ENCODE measurements around the gene FAM200A.

DNA sequence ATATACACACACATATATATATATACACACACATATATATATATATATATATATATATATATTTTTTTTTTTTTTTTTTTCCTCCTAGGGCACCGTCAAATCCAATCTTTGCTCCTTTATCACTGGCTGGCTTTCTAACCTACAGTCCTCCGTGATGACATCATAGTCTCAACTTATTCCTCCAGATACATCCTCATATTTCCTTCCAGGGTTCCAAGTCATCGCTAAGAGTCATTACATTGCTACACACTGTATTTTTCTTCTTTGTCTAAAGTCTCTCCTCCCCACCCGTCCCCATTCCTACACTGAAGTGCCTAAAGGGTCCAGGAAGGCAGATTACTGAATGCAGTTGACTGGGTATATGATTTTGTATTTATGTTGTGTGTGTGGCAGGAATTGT is 1.1 kb upstream of the FAM200A start:
- TF ChIP-seq, protein P1, sequence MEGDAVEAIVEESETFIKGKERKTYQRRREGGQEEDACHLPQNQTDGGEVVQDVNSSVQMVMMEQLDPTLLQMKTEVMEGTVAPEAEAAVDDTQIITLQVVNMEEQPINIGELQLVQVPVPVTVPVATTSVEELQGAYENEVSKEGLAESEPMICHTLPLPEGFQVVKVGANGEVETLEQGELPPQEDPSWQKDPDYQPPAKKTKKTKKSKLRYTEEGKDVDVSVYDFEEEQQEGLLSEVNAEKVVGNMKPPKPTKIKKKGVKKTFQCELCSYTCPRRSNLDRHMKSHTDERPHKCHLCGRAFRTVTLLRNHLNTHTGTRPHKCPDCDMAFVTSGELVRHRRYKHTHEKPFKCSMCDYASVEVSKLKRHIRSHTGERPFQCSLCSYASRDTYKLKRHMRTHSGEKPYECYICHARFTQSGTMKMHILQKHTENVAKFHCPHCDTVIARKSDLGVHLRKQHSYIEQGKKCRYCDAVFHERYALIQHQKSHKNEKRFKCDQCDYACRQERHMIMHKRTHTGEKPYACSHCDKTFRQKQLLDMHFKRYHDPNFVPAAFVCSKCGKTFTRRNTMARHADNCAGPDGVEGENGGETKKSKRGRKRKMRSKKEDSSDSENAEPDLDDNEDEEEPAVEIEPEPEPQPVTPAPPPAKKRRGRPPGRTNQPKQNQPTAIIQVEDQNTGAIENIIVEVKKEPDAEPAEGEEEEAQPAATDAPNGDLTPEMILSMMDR (conservative IDR thresholded peaks at IDR 0.05; ENCODE audit: low read depth in 2 of 2): no peak
- TF ChIP-seq EZH2 (IDR thresholded peaks at IDR 0.05; ENCODE audit: low read depth, unreplicated experiment) (no peak), CREB1 (CRISPR knock-in tag; IDR thresholded peaks at IDR 0.05; ENCODE audit: low read depth) (no peak), POLR2AphosphoS5 (IDR thresholded peaks at IDR 0.05; ENCODE audit: low read depth) (no peak), EZH2phosphoT487 (IDR thresholded peaks at IDR 0.05; ENCODE audit: unreplicated experiment) (no peak), JUNB (IDR thresholded peaks at IDR 0.05; ENCODE audit: unreplicated experiment) (no peak), ZNF114 (CRISPR knock-in tag; IDR thresholded peaks at IDR 0.05) (no peak), NANOG (IDR thresholded peaks at IDR 0.05; ENCODE audit: borderline replicate concordance) (no peak), STAT1 (IDR thresholded peaks at IDR 0.05; ENCODE audit: unreplicated experiment) (no peak)
- TF ChIP-seq, protein P2, sequence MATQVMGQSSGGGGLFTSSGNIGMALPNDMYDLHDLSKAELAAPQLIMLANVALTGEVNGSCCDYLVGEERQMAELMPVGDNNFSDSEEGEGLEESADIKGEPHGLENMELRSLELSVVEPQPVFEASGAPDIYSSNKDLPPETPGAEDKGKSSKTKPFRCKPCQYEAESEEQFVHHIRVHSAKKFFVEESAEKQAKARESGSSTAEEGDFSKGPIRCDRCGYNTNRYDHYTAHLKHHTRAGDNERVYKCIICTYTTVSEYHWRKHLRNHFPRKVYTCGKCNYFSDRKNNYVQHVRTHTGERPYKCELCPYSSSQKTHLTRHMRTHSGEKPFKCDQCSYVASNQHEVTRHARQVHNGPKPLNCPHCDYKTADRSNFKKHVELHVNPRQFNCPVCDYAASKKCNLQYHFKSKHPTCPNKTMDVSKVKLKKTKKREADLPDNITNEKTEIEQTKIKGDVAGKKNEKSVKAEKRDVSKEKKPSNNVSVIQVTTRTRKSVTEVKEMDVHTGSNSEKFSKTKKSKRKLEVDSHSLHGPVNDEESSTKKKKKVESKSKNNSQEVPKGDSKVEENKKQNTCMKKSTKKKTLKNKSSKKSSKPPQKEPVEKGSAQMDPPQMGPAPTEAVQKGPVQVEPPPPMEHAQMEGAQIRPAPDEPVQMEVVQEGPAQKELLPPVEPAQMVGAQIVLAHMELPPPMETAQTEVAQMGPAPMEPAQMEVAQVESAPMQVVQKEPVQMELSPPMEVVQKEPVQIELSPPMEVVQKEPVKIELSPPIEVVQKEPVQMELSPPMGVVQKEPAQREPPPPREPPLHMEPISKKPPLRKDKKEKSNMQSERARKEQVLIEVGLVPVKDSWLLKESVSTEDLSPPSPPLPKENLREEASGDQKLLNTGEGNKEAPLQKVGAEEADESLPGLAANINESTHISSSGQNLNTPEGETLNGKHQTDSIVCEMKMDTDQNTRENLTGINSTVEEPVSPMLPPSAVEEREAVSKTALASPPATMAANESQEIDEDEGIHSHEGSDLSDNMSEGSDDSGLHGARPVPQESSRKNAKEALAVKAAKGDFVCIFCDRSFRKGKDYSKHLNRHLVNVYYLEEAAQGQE (IDR thresholded peaks at IDR 0.05; ENCODE audit: unreplicated experiment): no peak
- TF ChIP-seq, protein P3, sequence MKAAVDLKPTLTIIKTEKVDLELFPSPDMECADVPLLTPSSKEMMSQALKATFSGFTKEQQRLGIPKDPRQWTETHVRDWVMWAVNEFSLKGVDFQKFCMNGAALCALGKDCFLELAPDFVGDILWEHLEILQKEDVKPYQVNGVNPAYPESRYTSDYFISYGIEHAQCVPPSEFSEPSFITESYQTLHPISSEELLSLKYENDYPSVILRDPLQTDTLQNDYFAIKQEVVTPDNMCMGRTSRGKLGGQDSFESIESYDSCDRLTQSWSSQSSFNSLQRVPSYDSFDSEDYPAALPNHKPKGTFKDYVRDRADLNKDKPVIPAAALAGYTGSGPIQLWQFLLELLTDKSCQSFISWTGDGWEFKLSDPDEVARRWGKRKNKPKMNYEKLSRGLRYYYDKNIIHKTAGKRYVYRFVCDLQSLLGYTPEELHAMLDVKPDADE (IDR thresholded peaks at IDR 0.05): no peak
- TF ChIP-seq, protein P4, sequence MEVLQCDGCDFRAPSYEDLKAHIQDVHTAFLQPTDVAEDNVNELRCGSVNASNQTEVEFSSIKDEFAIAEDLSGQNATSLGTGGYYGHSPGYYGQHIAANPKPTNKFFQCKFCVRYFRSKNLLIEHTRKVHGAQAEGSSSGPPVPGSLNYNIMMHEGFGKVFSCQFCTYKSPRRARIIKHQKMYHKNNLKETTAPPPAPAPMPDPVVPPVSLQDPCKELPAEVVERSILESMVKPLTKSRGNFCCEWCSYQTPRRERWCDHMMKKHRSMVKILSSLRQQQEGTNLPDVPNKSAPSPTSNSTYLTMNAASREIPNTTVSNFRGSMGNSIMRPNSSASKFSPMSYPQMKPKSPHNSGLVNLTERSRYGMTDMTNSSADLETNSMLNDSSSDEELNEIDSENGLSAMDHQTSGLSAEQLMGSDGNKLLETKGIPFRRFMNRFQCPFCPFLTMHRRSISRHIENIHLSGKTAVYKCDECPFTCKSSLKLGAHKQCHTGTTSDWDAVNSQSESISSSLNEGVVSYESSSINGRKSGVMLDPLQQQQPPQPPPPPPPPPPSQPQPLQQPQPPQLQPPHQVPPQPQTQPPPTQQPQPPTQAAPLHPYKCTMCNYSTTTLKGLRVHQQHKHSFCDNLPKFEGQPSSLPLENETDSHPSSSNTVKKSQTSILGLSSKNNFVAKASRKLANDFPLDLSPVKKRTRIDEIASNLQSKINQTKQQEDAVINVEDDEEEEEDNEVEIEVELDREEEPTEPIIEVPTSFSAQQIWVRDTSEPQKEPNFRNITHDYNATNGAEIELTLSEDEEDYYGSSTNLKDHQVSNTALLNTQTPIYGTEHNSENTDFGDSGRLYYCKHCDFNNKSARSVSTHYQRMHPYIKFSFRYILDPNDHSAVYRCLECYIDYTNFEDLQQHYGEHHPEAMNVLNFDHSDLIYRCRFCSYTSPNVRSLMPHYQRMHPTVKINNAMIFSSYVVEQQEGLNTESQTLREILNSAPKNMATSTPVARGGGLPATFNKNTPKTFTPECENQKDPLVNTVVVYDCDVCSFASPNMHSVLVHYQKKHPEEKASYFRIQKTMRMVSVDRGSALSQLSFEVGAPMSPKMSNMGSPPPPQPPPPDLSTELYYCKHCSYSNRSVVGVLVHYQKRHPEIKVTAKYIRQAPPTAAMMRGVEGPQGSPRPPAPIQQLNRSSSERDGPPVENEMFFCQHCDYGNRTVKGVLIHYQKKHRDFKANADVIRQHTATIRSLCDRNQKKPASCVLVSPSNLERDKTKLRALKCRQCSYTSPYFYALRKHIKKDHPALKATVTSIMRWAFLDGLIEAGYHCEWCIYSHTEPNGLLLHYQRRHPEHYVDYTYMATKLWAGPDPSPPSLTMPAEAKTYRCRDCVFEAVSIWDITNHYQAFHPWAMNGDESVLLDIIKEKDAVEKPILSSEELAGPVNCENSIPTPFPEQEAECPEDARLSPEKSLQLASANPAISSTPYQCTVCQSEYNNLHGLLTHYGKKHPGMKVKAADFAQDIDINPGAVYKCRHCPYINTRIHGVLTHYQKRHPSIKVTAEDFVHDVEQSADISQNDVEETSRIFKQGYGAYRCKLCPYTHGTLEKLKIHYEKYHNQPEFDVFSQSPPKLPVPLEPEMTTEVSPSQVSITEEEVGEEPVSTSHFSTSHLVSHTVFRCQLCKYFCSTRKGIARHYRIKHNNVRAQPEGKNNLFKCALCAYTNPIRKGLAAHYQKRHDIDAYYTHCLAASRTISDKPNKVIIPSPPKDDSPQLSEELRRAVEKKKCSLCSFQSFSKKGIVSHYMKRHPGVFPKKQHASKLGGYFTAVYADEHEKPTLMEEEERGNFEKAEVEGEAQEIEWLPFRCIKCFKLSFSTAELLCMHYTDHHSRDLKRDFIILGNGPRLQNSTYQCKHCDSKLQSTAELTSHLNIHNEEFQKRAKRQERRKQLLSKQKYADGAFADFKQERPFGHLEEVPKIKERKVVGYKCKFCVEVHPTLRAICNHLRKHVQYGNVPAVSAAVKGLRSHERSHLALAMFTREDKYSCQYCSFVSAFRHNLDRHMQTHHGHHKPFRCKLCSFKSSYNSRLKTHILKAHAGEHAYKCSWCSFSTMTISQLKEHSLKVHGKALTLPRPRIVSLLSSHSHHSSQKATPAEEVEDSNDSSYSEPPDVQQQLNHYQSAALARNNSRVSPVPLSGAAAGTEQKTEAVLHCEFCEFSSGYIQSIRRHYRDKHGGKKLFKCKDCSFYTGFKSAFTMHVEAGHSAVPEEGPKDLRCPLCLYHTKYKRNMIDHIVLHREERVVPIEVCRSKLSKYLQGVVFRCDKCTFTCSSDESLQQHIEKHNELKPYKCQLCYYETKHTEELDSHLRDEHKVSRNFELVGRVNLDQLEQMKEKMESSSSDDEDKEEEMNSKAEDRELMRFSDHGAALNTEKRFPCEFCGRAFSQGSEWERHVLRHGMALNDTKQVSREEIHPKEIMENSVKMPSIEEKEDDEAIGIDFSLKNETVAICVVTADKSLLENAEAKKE (CRISPR knock-in tag; IDR thresholded peaks at IDR 0.05): no peak

Measured in GM23338 (cell line).